Mesenteric fat pad (tissue), 1 donor: ENCODE results near the gene FAM72C. TPM values are rescaled to one million over a fixed set of nuclear protein-coding genes. Genes with fewer than 3 reads are reported as not detected.
"Not testable (repeated sequence)": the region's sequence is repeated elsewhere in the genome, so short reads cannot be mapped to it uniquely, and the experiment has no call there.

ENCODE experiments used
- DNase-seq: peaks from one replicate; pipeline ENCODE4 v3.0.0-alpha.2; 2020; ENCODE audit warnings: low spot score
- total RNA-seq: library from RNA; stranded (reverse); fragmentation: NEBNext Ultra II Directional; extraction: Animal tissue kit (Norgen Biotek cat#: 25700); gene quantifications from one replicate; pipeline ENCODE4 v1.2.1, GENCODE V29; 2021
- donor health status: DM: yes; HTN: yes; CAD: no.

FAM72C gene
- total RNA-seq, 1 donor from 2014 or later = 0.19 TPM

- DNase-seq = not testable (repeated sequence)
These were observed 58.1 kb downstream of the FAM72C start for GRCh38 chr1:143913705-143914104.
